Duodenal mucosa (tissue), 2 donors: Measurements from ENCODE around the gene SPP2.
A peak's percentile ranks its signal among the peaks of the same experiment; 100 is the strongest.

Source experiments
- H3K27ac ChIP-seq: one replicate; pipeline ENCODE4 v1.7.0; 2013; ENCODE audit warnings: low read depth, low read length
- H3K27me3 ChIP-seq, 2 donors: one replicate each; pipeline ENCODE4 v1.7.0; 2013; ENCODE audit warnings: low read length in 2 of 2, control low read depth in 1 of 2; ENCODE audit not compliant: insufficient read depth in 2 of 2, control insufficient read depth in 1 of 2
- H3K36me3 ChIP-seq, 2 donors: one replicate each; pipeline ENCODE4 v1.7.0; 2013; ENCODE audit warnings: low read length in 2 of 2, control low read depth in 1 of 2; ENCODE audit not compliant: insufficient read depth in 2 of 2, control insufficient read depth in 1 of 2
- H3K4me1 ChIP-seq, 2 donors: one replicate each; pipeline ENCODE4 v1.7.0; 2013; ENCODE audit warnings: low read length in 2 of 2, control low read depth in 1 of 2; ENCODE audit not compliant: insufficient read depth in 2 of 2, control insufficient read depth in 1 of 2
- H3K4me3 ChIP-seq, 2 donors: one replicate each; pipeline ENCODE4 v1.7.0; 2013; ENCODE audit warnings: low read length in 2 of 2, low read depth in 1 of 2
- H3K9ac ChIP-seq, 2 donors: one replicate each; pipeline ENCODE4 v1.7.0; 2013; ENCODE audit warnings: low read length in 2 of 2, low read depth in 1 of 2
- H3K9me3 ChIP-seq, 2 donors: one replicate each; pipeline ENCODE4 v1.7.0; 2013; ENCODE audit warnings: low read length in 2 of 2, control low read depth in 1 of 2; ENCODE audit not compliant: control insufficient read depth in 1 of 2

Gene SPP2

DNA sequence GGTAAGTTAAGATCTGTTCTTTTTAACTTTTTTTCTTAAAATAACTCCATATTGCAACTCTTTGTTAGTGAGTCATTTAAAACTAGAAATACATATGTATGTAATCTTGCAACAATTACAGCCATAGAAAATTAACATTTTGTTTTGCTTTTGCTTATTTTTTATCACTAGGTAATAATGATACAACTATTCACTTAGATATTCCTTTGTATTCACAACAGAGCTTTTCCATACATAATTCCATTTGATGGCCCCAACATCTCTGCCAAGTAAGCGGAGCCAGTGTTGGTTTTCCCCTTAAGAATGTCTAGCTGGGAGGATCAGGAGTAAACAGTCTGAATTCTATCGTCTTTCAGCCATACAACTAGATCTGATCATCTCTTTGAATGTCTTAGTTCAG, 16.1 kb downstream of the SPP2 start:
- H3K27me3 ChIP-seq, result no peaks in the 10 kb centered on the region
- H3K27ac ChIP-seq, result no peak overlapping the region
- H3K4me3 ChIP-seq, result no peak overlapping the region
- H3K36me3 ChIP-seq, result no peaks in the 10 kb centered on the region
- no peaks in the 10 kb centered on the region for H3K4me1 ChIP-seq
- H3K9ac ChIP-seq, result no peak overlapping the region
- no peaks in the 10 kb centered on the region for H3K9me3 ChIP-seq

DNA sequence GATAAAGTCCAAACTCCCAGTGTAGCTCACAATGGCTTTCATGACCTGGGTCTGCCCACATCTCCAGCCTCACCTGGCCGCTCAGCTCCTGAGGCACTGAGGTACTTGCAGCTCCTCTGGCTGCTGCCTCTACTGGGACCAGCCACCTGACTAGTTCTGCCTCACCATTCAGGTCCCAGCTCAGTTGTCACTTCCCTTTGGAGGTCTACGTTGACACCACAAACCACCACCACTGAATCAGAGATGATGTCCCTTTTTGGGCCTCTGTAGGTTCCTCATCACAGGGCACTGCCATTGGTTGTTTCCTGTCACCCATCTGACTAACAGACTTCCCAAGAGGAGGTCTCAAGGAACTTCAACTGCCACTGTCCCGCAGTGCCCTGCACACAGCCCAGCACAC, 21.2 kb downstream of the SPP2 start:
- Histone ChIP-seq H3K9ac (no peak overlapping the region), H3K4me1 (peaks cover 0 to 5% of the 10 kb centered on the region in 2 donors), H3K27ac (no peak overlapping the region), H3K9me3 (no peaks in the 10 kb centered on the region), H3K36me3 (no peaks in the 10 kb centered on the region), H3K4me3 (no peak overlapping the region), H3K27me3 (no peaks in the 10 kb centered on the region)

DNA sequence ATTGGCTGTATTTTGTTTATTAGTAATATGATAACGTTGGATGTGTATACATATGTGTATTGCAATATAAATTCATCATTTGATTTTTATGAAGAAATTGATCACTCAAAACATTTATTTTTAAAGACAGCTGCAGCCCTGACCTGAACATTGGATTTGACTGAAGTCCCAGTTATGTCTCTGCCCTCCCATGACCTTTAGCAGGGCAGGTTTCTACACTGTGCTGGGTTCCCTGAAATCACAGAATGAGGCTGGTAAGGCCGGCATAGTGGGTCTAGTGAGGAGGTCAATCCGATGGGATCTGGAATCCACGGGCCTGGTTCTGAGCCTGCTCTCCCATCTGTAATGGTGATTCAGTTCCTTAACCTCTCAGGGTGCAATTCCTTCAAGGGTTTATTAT, 22.0 kb downstream of the SPP2 start:
- no peak overlapping the region for H3K9ac ChIP-seq
- H3K4me1 ChIP-seq, result peaks cover 0 to 5% of the 10 kb centered on the region in 2 donors
- no peaks in the 10 kb centered on the region for H3K9me3 ChIP-seq
- no peaks in the 10 kb centered on the region for H3K27me3 ChIP-seq
- no peak overlapping the region for H3K4me3 ChIP-seq
- no peak overlapping the region for H3K27ac ChIP-seq
- H3K36me3 ChIP-seq, result no peaks in the 10 kb centered on the region

DNA sequence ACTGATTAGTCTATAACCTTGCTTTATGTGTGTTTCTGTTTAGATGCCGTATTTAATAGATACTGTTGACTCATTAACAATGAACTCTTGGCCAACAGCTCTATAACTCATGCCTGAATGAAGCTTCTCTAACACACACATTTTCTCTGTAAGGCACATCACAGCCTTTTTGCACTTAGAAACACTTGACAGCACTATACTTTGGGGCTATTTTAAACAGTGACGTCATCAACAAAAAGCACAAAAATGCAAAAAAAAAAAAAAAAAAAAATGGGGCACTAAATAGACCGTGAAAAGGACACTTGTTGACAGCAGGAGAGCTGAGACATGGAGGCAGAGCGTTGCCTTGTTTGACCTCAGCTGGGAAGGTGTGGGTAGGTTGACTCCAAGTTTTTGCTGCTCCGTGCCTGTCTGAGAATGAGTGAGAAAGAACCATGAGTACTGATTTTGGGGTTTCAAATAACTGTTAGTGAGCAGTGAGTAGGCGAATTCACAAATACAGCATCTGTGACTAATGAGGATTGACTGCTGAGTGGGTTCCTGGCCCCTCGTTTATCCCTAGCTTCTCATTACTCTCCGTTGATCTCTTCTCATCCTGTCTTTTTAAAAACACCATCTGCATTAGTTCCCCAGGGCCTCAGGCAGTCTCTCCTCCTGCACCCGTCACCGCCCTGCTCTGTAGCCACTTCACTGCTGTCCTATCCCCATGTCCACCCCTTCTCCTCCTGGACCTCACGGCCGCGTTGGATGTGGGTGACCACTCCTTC, 24.4 kb downstream of the SPP2 start:
- Histone ChIP-seq H3K4me3 (no peak overlapping the region), H3K36me3 (no peaks in the 10 kb centered on the region), H3K27me3 (no peaks in the 10 kb centered on the region), H3K9ac (no peak overlapping the region), H3K9me3 (no peaks in the 10 kb centered on the region), H3K4me1 (peaks cover 0 to 5% of the 10 kb centered on the region in 2 donors), H3K27ac (no peak overlapping the region)

DNA sequence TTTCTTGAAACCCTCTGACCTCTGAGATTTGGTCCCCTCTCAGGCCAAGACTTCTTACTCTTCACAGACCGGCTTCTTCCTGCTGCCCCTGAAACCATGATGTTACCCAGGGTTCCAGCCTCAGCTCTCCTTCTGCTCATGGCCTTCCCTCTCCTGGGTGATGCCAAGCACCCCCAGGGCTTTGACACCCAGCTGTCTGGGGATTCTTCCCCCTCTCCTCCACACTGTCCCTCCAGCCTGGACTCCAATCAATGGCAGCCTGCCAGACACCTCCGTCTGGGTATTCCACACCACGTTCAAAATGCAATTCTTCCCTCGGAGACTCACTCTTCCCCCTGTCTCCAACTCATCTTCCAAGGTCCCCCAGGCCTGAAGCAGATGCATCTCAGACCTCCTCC, 25.0 kb downstream of the SPP2 start:
- H3K4me1 ChIP-seq, result peaks cover 0 to 5% of the 10 kb centered on the region in 2 donors
- no peaks in the 10 kb centered on the region for H3K9me3 ChIP-seq
- H3K4me3 ChIP-seq, result no peak overlapping the region
- H3K9ac ChIP-seq, result no peak overlapping the region
- no peak overlapping the region for H3K27ac ChIP-seq
- H3K27me3 ChIP-seq, result no peaks in the 10 kb centered on the region
- no peaks in the 10 kb centered on the region for H3K36me3 ChIP-seq

DNA sequence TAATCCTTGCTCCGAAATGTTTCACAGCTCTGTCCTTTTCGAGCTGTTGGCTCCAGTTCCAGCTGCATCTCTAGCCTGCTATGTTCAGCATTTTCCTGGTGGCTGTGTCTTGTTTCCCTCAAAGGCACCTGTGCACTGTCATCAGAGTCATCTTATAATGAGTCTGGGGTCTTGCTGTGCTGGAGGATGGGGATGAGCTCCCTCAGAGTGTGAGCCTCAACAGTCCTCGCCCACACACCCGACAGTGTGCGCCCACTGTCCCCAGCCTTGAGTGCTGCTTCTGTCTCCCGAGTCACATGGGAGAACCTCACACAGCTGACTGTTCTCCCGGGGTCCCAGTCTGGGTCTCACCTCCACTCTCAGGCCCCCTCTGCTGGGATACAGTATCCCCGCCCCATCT, 25.4 kb downstream of the SPP2 start:
- Histone ChIP-seq H3K27me3 (no peaks in the 10 kb centered on the region), H3K36me3 (no peaks in the 10 kb centered on the region), H3K9me3 (no peaks in the 10 kb centered on the region), H3K4me1 (peaks cover 0 to 5% of the 10 kb centered on the region in 2 donors), H3K4me3 (no peak overlapping the region), H3K27ac (no peak overlapping the region), H3K9ac (no peak overlapping the region)

DNA sequence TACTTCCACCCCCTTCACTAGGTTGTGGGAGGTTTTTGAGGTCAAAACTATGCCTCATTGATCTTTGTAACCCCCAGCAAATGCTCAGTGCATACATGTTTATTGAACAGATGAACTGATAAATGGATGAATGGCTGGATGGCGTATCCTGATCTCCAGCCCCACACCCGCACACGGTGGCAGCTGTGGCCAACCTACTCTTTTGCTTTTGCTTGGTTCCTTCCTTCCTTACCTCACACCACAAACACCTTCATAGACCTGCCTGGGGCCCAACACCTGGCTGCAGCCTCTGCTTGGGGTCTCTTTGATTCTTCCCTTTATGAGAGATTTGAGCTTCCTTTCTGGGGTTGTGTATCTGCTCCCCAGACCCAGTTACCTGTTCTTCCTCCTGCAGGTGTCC, 25.9 kb downstream of the SPP2 start:
- Histone ChIP-seq H3K27ac (no peak overlapping the region), H3K4me3 (no peak overlapping the region), H3K27me3 (no peaks in the 10 kb centered on the region), H3K9ac (no peak overlapping the region), H3K36me3 (no peaks in the 10 kb centered on the region), H3K4me1 (peaks cover 0 to 5% of the 10 kb centered on the region in 2 donors), H3K9me3 (no peaks in the 10 kb centered on the region)

- peaks cover 0 to 5% of the 10 kb centered on the region in 2 donors for H3K4me1 ChIP-seq
- no peaks in the 10 kb centered on the region for H3K27me3 ChIP-seq
- no peak overlapping the region for H3K9ac ChIP-seq
- no peak overlapping the region for H3K27ac ChIP-seq
- H3K9me3 ChIP-seq, result no peaks in the 10 kb centered on the region
- H3K4me3 ChIP-seq, result no peak overlapping the region
- no peaks in the 10 kb centered on the region for H3K36me3 ChIP-seq
These were observed 27.6 kb downstream of the SPP2 start for GRCh38 chr2:234078129-234078528.

- Histone ChIP-seq H3K36me3 (no peaks in the 10 kb centered on the region), H3K27ac (no peak overlapping the region), H3K9me3 (no peaks in the 10 kb centered on the region), H3K4me1 (no peaks in the 10 kb centered on the region), H3K4me3 (peak overlapping the region in 1 of 2 donors; percentile 1), H3K9ac (no peak overlapping the region), H3K27me3 (no peaks in the 10 kb centered on the region)
These were observed 31.7 kb downstream of the SPP2 start for GRCh38 chr2:234081970-234082822.

- H3K27me3 ChIP-seq, result no peaks in the 10 kb centered on the region
- peaks cover 0 to 2% of the 10 kb centered on the region in 2 donors for H3K9me3 ChIP-seq
- H3K27ac ChIP-seq, result no peak overlapping the region
- H3K9ac ChIP-seq, result no peak overlapping the region
- no peaks in the 10 kb centered on the region for H3K36me3 ChIP-seq
- H3K4me3 ChIP-seq, result no peak overlapping the region
- no peaks in the 10 kb centered on the region for H3K4me1 ChIP-seq
These were observed 33.3 kb downstream of the SPP2 start for GRCh38 chr2:234083572-234084348.
